Ammon's horn (tissue), 1 donor: ENCODE measurements around the gene TMEM167A.

ENCODE experiments used
- DNase-seq: peaks from one replicate; pipeline ENCODE4 v3.0.0-alpha.2; 2016; ENCODE audit warnings: low spot score

Gene TMEM167A

DNA sequence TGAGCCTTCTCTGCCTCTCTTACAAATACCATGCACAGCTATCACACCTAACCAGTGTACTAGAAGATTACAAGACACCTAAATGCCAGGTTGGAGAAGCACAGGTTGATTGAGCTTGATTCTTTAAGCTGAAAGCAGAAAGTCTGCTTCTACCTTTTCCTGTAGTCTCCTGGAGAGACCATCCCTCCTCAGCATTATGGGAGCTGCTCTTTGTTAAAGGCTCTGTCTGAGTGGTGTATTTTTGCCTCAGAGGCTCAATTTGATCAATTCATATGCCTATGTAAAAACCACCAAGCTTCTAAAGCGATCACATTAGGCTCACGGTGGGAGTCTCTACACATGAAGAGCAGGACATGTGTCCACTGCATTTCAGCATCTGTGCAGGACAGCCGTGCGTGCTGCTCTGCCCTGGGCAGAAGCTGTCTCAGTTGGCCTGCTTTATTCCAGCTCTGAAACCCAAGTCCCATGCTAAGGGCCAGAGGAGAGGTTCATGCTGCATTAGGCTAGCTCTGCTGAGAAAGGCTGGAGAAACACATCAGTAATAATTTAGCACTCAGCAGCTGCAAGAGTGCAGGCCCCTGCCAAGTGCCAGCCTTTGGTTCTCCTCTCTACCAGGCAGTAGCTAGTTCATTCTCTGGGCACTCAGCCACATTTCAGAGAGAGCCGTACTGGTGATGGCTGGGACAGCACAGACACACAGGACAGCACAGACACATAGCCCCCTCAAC is 41.7 kb downstream of the TMEM167A start:
- peak; percentile 98 for DNase-seq

- DNase-seq, result no peak
Measured at GRCh38 chr5:83034528-83035207, 42.5 kb downstream of the TMEM167A start.

DNA sequence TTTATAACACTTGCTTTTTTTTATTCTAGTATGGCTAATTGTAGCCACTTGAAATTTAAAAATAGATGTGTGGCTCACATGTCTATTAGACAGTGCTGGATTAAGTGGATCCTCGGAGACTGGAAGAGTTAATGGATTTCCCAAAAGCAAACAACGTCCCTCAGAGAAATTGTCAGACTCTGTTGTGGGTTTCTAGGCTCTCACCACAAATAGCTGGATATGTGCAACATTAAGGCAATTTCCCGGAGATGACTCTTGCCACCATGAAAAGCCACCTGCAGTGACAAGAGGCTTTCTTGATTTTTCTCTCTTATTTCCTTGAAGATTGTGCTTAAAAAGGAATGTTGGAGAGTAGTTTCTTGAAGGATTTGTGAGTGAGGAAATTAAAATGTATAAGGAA is 43.2 kb downstream of the TMEM167A start:
- no peak for DNase-seq

GRCh38 chr5:83031381-83031780 is 45.8 kb downstream of the TMEM167A start:
- DNase-seq, result no peak

- no peak for DNase-seq
Measured at GRCh38 chr5:83029912-83030311, 47.3 kb downstream of the TMEM167A start.

GRCh38 chr5:83026930-83027687 is 50.1 kb downstream of the TMEM167A start:
- DNase-seq, result no peak

DNA sequence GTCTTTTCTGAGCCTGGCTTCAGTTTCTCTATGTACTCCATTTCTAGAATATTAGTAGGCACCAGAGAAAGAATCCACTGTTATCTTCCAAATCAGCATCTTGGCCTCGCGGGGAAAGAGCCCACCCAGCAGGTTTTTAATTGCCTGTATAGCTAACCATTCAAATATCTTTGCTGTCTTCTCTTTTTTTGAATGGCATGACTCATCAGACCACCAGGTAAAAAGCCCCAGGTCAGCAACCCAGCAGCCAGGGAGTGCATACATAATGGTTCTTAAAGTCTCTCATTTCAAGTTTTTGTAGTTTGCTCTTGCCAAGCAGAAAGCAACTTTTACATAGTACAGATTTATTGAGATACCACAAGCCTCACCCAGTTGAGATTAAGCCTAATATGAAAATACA is 50.7 kb downstream of the TMEM167A start:
- no peak for DNase-seq

GRCh38 chr5:83025690-83026478 is 51.3 kb downstream of the TMEM167A start:
- DNase-seq, result no peak

DNA sequence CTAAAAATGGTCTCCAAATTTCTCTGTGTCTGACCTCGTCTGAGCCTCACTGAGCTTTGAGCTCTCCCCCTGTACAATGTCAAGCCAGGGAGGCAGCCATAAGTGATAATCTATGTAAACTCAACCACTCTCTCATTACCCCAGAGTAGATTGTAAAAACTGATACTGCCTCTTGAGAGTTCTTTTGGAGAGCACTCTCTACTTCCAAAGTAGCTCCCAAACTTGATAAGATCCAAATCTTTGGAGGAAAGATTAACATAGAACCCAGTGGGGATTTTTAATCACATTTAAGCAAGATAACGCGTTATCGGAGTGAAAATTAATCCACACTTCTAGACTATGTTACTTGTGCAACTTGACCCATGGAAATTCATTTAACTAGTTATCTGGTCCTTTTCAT is 54.9 kb downstream of the TMEM167A start:
- DNase-seq, result no peak

DNA sequence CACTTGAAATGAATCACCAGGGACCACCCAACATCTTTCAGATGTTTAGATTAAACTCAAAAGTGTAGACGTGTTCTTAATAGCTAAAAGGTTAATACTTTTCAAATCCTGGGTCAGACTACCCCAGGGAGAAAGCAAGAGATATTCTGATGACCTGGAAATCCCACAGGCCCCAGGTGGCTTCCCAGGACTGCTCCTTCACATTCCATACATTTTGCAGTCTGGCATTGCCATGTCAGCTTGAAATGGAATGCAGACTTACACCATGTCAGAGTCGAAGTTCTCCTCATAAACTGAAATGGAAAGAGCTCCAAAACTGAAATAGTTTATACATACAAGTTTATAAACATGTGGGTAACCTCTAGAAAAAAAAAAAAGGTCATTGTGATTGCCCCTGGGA is 61.5 kb downstream of the TMEM167A start:
- DNase-seq, result no peak

DNA sequence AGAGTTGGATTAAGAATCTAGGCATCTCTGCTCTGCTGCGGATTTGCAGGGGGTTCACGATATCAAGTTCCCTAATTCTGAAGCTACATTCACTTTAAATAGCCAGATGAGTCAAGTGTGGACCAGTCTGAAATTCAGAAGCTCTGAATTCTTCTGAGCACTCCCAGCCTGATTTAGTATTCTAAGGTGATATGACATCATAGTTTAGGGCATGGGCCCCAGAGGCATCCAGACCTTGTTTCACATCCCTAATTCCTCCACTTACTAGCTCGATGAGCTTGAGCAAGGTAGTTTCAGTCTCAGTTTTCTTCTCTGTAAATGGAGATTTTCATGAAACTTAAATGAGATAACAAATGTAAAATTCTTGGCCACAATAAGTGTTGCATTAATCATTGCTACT is 65.2 kb downstream of the TMEM167A start:
- no peak for DNase-seq

GRCh38 chr5:83009408-83009807 is 67.8 kb downstream of the TMEM167A start:
- DNase-seq, result no peak

GRCh38 chr5:83007755-83008154 is 69.4 kb downstream of the TMEM167A start:
- DNase-seq, result no peak

GRCh38 chr5:83006683-83007283 is 70.4 kb downstream of the TMEM167A start:
- DNase-seq, result no peak

GRCh38 chr5:83003791-83004190 is 73.4 kb downstream of the TMEM167A start:
- no peak for DNase-seq
